Cardiac muscle cell (in vitro differentiated cells and primary cell): ENCODE data around the gene IL22. TPM values are rescaled to one million over a fixed set of nuclear protein-coding genes. Genes with fewer than 3 reads are reported as not detected.

Experiments used
- DNase-seq, 2 donors: peaks; one replicate each; pipeline versions ENCODE4 v3.0.0 to v3.0.0-alpha.2; 2010 to 2017; ENCODE audit warnings: low read depth in 1 of 2, low spot score in 1 of 2
- H3K27ac ChIP-seq: fragments of 200-600 bp; sonication (generic); 2 replicates; pipeline ENCODE4 v1.5.1; 2016
- H3K27me3 ChIP-seq: fragments of 200-600 bp; sonication (generic); 2 replicates; pipeline ENCODE4 v1.6.0; 2016; ENCODE audit warnings: control low read depth
- H3K36me3 ChIP-seq: fragments of 200-600 bp; sonication (generic); 2 replicates; pipeline ENCODE4 v1.5.1; 2016; ENCODE audit warnings: control low read depth
- H3K4me1 ChIP-seq: fragments of 200-600 bp; sonication (generic); 2 replicates; pipeline ENCODE4 v1.8.1; 2017; ENCODE audit warnings: low read depth, mild to moderate bottlenecking, mixed run types
- H3K4me3 ChIP-seq: fragments of 200-600 bp; sonication (generic); 2 replicates; pipeline ENCODE4 v1.5.1; 2016; ENCODE audit warnings: mild to moderate bottlenecking
- H3K9me3 ChIP-seq: fragments of 200-600 bp; sonication (generic); 2 replicates; pipeline ENCODE4 v1.5.1; 2017; ENCODE audit warnings: low read depth, mild to moderate bottlenecking, control low read depth
- CTCF ChIP-seq: IDR thresholded peaks from 2 replicates; pipeline ENCODE4 v1.5.1; 2012; ENCODE audit warnings: low read depth, mild to moderate bottlenecking, low read length
- polyA plus RNA-seq: library from polyadenylated mRNA; unstranded; fragments of >200 nt; fragmentation: Nextera tagmentation; extraction: Ambion mirVana; gene quantifications from 2 replicates; pipeline ENCODE4 v1.2.1, GENCODE V29; 2016
- total RNA-seq: library from RNA; depleted of rRNA; stranded (reverse); fragments of >200 nt; gene quantifications from 2 replicates; pipeline ENCODE4 v1.2.3, GENCODE V29; 2016

The IL22 gene
- total and polyA plus RNA-seq, 2 experiments from 2014 or later = not detected

GRCh38 chr12:68291396-68292036, 38.1 kb upstream of the IL22 start:
- no peak overlapping the region for H3K27ac ChIP-seq
- H3K36me3 ChIP-seq = peaks cover 9% of the 10 kb centered on the region
- no peaks in the 10 kb centered on the region for H3K27me3 ChIP-seq
- DNase-seq = no peak
- no peaks in the 10 kb centered on the region for H3K4me1 ChIP-seq
- no peaks in the 10 kb centered on the region for H3K9me3 ChIP-seq
- TF ChIP-seq CTCF = no peak
- no peak overlapping the region for H3K4me3 ChIP-seq

DNA sequence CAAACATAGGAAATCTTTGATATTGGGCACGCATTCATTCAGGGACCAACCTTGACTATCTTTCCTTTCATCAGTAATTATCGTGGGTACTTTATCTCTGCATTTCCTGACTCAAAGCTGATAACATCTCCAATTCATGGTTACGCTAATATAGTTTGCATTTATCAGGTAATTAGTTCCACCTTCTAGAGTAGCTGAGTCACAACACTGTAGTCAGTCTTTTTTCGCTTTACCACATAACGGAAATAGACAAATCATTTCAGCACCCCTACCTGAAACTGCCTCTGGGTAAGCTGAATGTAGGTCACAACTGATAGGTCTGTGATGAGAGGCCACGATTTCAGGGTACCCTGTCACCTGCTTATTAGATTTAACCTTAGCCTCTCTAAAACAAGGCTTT, 36.7 kb upstream of the IL22 start:
- DNase-seq = no peak
- no peak overlapping the region for H3K27ac ChIP-seq
- H3K27me3 ChIP-seq = no peaks in the 10 kb centered on the region
- no peaks in the 10 kb centered on the region for H3K4me1 ChIP-seq
- no peak overlapping the region for H3K4me3 ChIP-seq
- peaks cover 9% of the 10 kb centered on the region for H3K36me3 ChIP-seq
- no peaks in the 10 kb centered on the region for H3K9me3 ChIP-seq
- no peak for TF ChIP-seq CTCF

- H3K27ac ChIP-seq = no peak overlapping the region
- no peak overlapping the region for H3K4me3 ChIP-seq
- no peaks in the 10 kb centered on the region for H3K36me3 ChIP-seq
- no peaks in the 10 kb centered on the region for H3K4me1 ChIP-seq
- DNase-seq = no peak
- H3K27me3 ChIP-seq = no peaks in the 10 kb centered on the region
- TF ChIP-seq CTCF = no peak
- H3K9me3 ChIP-seq = no peaks in the 10 kb centered on the region
Observed at GRCh38 chr12:68287106-68287505, 33.7 kb upstream of the IL22 start.

DNA sequence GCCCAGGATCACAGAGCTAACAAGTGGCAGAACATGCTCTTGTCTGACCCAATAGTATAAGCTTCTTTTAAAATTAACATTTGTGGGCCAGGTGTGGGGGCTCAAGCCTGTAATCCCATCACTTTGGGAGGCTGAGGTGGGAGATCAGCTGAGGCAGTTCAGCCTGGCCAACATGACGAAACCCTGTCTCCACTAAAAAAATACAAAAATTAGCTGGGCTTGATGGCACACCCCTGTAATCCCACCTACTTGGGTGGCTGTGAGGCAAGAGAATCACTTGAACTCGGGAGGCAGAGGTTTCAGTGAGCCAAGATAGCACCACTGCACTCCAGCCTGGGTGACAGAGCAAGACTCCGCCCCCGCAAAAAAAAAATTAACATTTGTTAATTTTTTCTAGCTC, 33.0 kb upstream of the IL22 start:
- no peak for DNase-seq
- no peak for TF ChIP-seq CTCF
- Histone ChIP-seq H3K9me3 (no peaks in the 10 kb centered on the region), H3K4me3 (no peak overlapping the region), H3K27me3 (no peaks in the 10 kb centered on the region), H3K27ac (no peak overlapping the region), H3K4me1 (no peaks in the 10 kb centered on the region), H3K36me3 (no peaks in the 10 kb centered on the region)

DNA sequence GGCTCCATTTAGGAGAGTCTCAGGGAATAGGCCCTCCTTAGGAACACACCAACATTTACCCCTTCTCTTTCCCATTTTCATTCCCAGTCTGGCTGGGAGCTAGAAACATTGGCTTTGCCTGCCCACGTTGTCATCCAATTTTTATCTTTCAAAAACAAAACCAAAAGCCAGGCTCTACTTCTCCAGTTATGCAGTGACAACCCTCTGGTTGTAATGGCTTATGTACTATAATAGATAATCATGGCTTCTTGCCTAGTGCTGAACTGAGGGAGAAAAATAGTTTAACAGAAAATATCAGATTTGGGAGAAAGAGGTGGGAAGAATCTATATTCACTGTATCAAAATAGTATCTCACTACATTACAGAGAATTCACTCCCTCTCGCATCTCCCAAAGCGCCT, 32.1 kb upstream of the IL22 start:
- H3K4me3 ChIP-seq = no peak overlapping the region
- no peaks in the 10 kb centered on the region for H3K4me1 ChIP-seq
- no peaks in the 10 kb centered on the region for H3K36me3 ChIP-seq
- no peak for TF ChIP-seq CTCF
- DNase-seq = no peak
- H3K9me3 ChIP-seq = no peaks in the 10 kb centered on the region
- H3K27me3 ChIP-seq = no peaks in the 10 kb centered on the region
- no peak overlapping the region for H3K27ac ChIP-seq
